Endometrial microvascular endothelial cells (primary cell): ENCODE data around the gene VDR. TPM values are rescaled to one million over a fixed set of nuclear protein-coding genes. Genes with fewer than 3 reads are reported as not detected.

Experiments
- in situ Hi-C: cut with HindIII; loops from 2 replicates; pipeline ENCODE4 v1.10.0; 2017; ENCODE audit warnings: low sequenced_read_pairs, low pct_unique_long_range_greater_than_20kb; ENCODE audit errors: inconsistent ontology term
- total RNA-seq: library from RNA; depleted of rRNA; stranded (reverse); fragments of >200 nt; gene quantifications from one replicate; pipeline ENCODE4 v1.2.3, GENCODE V29; 2015; ENCODE audit errors: inconsistent ontology term

Gene VDR
- total RNA-seq: 3.6 TPM

GRCh38 chr12:47904713-47905709 lies at the start of gene VDR:
Gene VDR (minus strand): TSS chr12:47904994. CDS start chr12:47879113, 25,881 bp downstream.
- in situ Hi-C loops: no loop called here

GRCh38 chr12:47954058-47954457 lies 49.3 kb upstream of the VDR start:
- in situ Hi-C loops: no loop called here

- in situ Hi-C loops: no loop called here
These were observed 46.2 kb upstream of the VDR start for GRCh38 chr12:47950856-47951468.

GRCh38 chr12:47949441-47950341 lies 44.9 kb upstream of the VDR start:
- in situ Hi-C loops: no loop called here

GRCh38 chr12:47947341-47947740 lies 42.5 kb upstream of the VDR start:
- in situ Hi-C loops: no loop called here

GRCh38 chr12:47946413-47947323 lies 41.9 kb upstream of the VDR start:
- in situ Hi-C loops: no loop called here

GRCh38 chr12:47945341-47945728 lies 40.5 kb upstream of the VDR start:
- in situ Hi-C loops: no loop called here

GRCh38 chr12:47944685-47945340 lies 40.0 kb upstream of the VDR start:
- in situ Hi-C loops: no loop called here

- in situ Hi-C loops: no loop called here
These were observed 39.0 kb upstream of the VDR start for GRCh38 chr12:47943623-47944340.

GRCh38 chr12:47942614-47943225 lies 37.9 kb upstream of the VDR start:
- in situ Hi-C loops: no loop called here

- in situ Hi-C loops: no loop called here
These were observed 37.2 kb upstream of the VDR start for GRCh38 chr12:47941871-47942613.

- in situ Hi-C loops: no loop called here
These were observed 36.6 kb upstream of the VDR start for GRCh38 chr12:47941475-47941780.

GRCh38 chr12:47940773-47941474 lies 36.1 kb upstream of the VDR start:
- in situ Hi-C loops: no loop called here

- in situ Hi-C loops: no loop called here
These were observed 34.3 kb upstream of the VDR start for GRCh38 chr12:47939009-47939601.

- in situ Hi-C loops: no loop called here
These were observed 33.8 kb upstream of the VDR start for GRCh38 chr12:47938594-47938993.
